Measurements from ENCODE around the gene RGS3.

Gene RGS3

DNA sequence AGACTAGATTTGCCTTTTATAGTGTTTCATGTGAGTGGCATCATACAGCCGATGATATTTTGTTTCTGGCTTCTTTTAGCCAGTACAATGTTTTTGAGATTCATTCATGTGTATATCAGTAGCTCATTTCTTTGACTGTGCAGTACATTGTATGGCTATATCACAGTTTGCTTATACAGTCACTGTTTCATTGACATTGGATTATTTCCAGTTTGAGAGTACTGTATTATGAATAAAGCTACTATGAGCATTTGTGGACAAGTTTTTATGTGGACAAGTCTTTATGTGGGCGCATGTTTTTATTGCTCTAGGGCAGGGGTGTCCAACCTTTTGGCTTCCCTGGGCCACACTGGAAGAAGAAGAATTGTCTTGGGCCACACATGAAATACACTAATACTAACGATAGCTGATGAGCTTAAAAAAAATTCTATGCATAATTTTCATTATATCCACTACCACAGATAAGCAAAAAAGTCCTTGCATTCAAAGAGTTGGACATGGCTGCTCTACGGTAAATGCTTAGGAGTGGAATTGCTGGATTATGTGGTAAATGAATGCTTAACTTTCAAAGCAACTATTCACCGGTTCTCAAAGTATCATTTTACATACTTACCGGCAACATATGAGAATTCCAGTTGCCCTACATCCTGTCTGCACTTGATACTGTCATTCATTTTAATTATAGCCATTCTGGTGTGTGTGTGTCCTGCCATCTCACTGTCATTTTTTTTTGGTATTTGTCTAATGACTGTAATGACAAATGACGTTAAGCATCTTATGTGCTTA is 177.8 kb downstream of the RGS3 start:
- DNase-seq, result no peak

DNA sequence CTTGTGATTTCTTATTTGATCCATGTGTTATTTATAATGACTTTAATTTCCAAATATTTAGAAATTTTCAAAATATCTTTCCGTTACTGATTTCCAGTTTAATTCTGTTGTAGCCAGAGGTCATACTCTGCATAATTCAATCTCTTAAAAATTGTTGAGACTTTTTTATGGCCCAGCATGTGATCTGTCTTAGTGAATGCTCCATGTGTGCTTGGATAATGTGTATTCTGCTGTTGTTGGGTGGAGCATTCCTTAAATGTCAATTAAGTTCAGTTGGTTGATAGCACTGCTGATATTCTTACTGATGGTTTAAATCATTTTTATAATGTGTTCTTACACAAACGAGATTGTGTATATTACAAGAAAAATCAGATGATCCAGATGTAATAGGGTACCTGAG is 180.8 kb downstream of the RGS3 start:
- no peak for DNase-seq

DNA sequence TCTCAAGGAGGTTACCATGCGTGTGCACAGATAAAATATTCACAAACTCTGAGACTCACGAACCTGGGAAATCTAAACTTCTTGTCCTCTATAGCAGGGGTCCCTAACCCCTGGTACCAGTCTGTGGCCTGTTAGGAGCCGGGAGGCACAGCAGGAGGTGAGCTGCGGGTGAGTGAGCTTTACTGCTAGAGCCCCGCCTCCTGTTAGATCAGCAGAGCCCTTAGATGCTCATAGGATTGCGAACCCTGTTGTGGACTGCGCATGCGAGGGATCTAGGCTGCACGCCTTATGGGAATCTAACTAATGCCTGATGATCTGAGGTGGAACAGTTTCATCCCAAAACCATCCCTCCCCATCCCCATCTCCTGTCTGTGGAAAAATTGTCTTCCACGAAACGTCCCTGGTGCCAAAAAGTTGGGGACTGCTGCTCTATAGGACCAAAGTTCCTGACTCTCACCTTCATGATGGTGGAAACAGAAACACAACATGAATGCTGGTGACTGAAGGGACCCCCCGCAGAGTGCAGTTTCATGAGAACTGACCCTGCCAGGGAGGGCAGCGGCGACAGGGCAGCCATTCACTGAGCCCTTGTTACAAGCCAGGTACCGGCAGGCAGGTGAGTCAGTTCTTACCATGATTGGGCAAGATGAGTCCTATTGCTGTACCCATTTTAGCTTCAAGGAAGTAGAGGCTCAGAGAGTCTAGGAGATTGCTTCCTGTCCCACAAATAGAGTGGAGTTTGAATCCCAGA is 181.9 kb downstream of the RGS3 start:
- peak; percentile 28 for DNase-seq

DNA sequence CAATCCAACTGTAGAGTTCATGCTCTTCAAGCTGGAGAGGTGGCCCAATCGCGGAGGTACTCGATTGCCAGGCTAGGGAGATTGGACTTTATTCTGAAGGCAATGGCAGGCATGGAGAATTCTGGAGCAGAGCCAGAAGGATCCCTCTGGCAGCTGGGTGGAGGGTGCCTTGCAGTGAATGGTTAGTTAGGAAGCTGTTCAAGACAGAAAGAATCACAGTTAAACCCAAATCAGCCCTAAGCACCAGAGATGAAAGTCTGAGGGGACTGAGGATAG is 182.4 kb downstream of the RGS3 start:
- peak; percentile 4 for DNase-seq

DNA sequence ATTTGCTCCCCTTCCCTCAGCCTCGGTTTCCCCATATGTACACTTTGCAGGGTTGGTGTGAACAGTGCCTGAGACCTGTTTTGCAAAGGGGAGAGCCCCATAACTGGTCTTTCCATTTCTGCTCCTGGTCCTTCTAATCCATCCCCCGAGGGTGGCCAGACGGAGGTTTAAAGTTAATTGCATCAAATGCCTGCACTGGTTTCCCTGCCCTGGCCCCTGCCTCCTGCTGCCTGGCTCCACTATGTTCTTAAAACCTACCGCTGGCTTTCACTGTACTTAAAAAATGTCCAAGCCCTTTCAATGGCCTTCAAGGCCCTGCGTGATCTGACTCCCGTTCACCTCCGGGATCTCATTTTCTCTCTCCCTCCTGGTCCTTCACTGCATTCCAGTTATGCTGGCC is 183.0 kb downstream of the RGS3 start:
- peak; percentile 23 for DNase-seq
